SK-N-MC (cell line): ENCODE results near the gene FRMD4A.
"Not testable (repeated sequence)": the region's sequence is repeated elsewhere in the genome, so short reads cannot be mapped to it uniquely, and the experiment has no call there.

Experiments
- DNase-seq: peaks from one replicate; pipeline ENCODE4 v3.0.0-alpha.2; 2011; ENCODE audit warnings: low read depth, low spot score
- H3K27ac ChIP-seq: fragments of 200-600 bp; sonication (generic); 2 replicates; pipeline ENCODE4 v1.5.1; 2016; ENCODE audit warnings: mixed run types
- H3K36me3 ChIP-seq: fragments of 200-600 bp; sonication (generic); 2 replicates; pipeline ENCODE4 v1.6.1; 2017; ENCODE audit warnings: antibody characterized with exemption, low read length, mixed read lengths; ENCODE audit not compliant: insufficient read depth
- H3K4me3 ChIP-seq: fragments of 200-600 bp; sonication (generic); 2 replicates; pipeline ENCODE4 v1.5.1; 2016
- H3K9ac ChIP-seq: fragments of 200-600 bp; sonication (generic); 2 replicates; pipeline ENCODE4 v1.8.0; 2017; ENCODE audit warnings: mixed run types, mixed read lengths; ENCODE audit not compliant: insufficient read length
- H3K9me3 ChIP-seq: fragments of 200-600 bp; sonication (generic); 2 replicates; pipeline ENCODE4 v1.6.1; 2017; ENCODE audit warnings: low read depth, mild to moderate bottlenecking, antibody characterized with exemption, low read length, moderate library complexity, mixed read lengths
- EZH2 ChIP-seq: fragments of 200-600 bp; sonication (generic); IDR thresholded peaks from one replicate; pipeline ENCODE4 v1.6.1; 2017; ENCODE audit warnings: antibody characterized with exemption
- FOXP2 ChIP-seq: optimal IDR thresholded peaks from 2 replicates; pipeline ENCODE3; 2011; ENCODE audit warnings: mild to moderate bottlenecking, moderate library complexity; ENCODE audit not compliant: insufficient read depth; ENCODE audit errors: extremely low read length, control extremely low read depth
- POLR2AphosphoS5 ChIP-seq: IDR thresholded peaks from 2 replicates; pipeline ENCODE4 v1.6.1; 2012; ENCODE audit warnings: mild to moderate bottlenecking, low read depth, low read length, borderline replicate concordance

The FRMD4A gene

GRCh38 chr10:13868528-13869294 is 462.0 kb downstream of the FRMD4A start:
- no peak overlapping the region for H3K9ac ChIP-seq
- no peak overlapping the region for H3K27ac ChIP-seq
- no peak for DNase-seq
- H3K4me3 ChIP-seq = no peak overlapping the region
- H3K9me3 ChIP-seq = no peaks in the 10 kb centered on the region
- TF ChIP-seq FOXP2 = no peak
- TF ChIP-seq EZH2 = no peak
- no peak for TF ChIP-seq POLR2AphosphoS5
- no peaks in the 10 kb centered on the region for H3K36me3 ChIP-seq

- TF ChIP-seq EZH2 (no peak), FOXP2 (no peak), POLR2AphosphoS5 (no peak)
- Histone ChIP-seq H3K36me3 (no peaks in the 10 kb centered on the region), H3K27ac (no peak overlapping the region), H3K9me3 (no peaks in the 10 kb centered on the region), H3K9ac (no peak overlapping the region), H3K4me3 (no peak overlapping the region)
- no peak for DNase-seq
Observed at GRCh38 chr10:13867822-13868221, 462.9 kb downstream of the FRMD4A start.

- no peaks in the 10 kb centered on the region for H3K36me3 ChIP-seq
- H3K4me3 ChIP-seq = no peak overlapping the region
- no peak overlapping the region for H3K27ac ChIP-seq
- no peak for TF ChIP-seq POLR2AphosphoS5
- no peak for TF ChIP-seq EZH2
- no peak for TF ChIP-seq FOXP2
- DNase-seq = no peak
- H3K9me3 ChIP-seq = no peaks in the 10 kb centered on the region
- no peak overlapping the region for H3K9ac ChIP-seq
Observed at GRCh38 chr10:13865758-13866491, 464.8 kb downstream of the FRMD4A start.

DNA sequence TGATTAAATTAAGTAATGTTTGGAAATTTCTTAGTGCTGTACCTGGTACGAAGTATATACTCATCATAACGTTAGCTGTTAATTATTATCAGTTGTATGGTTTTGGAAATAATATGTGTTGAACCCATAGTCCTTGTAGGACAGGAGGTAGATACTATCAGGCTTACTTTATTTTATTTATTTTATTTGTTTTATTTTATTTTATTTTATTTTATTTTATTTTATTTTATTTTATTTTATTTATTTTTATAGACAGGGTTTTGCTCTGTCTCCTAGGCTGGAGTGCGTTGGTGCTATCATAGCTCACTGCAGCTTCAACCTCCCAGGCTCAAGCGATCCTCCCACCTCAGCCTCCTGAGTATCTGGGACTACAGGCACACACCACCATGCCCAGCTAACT is 465.5 kb downstream of the FRMD4A start:
- H3K27ac ChIP-seq, H3K9me3 ChIP-seq, H3K9ac ChIP-seq, H3K36me3 ChIP-seq, H3K4me3 ChIP-seq, DNase-seq: not testable (repeated sequence)

GRCh38 chr10:13862546-13863233 is 468.0 kb downstream of the FRMD4A start:
- no peak overlapping the region for H3K4me3 ChIP-seq
- no peaks in the 10 kb centered on the region for H3K36me3 ChIP-seq
- TF ChIP-seq POLR2AphosphoS5 (no peak), FOXP2 (no peak), EZH2 (no peak)
- H3K27ac ChIP-seq = no peak overlapping the region
- no peaks in the 10 kb centered on the region for H3K9me3 ChIP-seq
- H3K9ac ChIP-seq = no peak overlapping the region
- DNase-seq = no peak

DNA sequence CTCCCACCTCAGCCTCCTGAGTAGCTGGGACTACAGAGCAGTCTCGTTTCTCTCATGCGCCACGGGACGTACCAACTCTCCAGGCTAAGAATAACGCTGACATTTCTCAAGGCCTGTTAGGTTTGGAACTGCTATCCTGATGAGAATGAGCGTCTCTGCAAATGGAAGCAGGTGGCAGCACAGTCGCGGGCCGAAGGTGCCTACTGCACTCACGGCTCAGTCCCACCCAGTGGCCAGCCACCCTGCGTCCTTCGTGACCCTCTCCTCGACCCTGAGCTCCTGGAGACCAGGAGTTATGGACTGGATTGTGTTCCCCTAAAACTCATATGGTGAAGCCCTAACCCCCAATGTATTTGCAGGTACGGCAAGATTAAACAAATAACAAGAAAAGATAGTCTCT is 469.8 kb downstream of the FRMD4A start:
- no peak overlapping the region for H3K9ac ChIP-seq
- no peak for DNase-seq
- H3K27ac ChIP-seq = no peak overlapping the region
- H3K36me3 ChIP-seq = no peaks in the 10 kb centered on the region
- no peak overlapping the region for H3K4me3 ChIP-seq
- H3K9me3 ChIP-seq = no peaks in the 10 kb centered on the region
- TF ChIP-seq FOXP2 = no peak
- TF ChIP-seq POLR2AphosphoS5 = no peak
- TF ChIP-seq EZH2 = no peak

GRCh38 chr10:13859979-13860654 is 470.6 kb downstream of the FRMD4A start:
- TF ChIP-seq POLR2AphosphoS5 (no peak), EZH2 (no peak), FOXP2 (no peak)
- Histone ChIP-seq H3K9ac (no peak overlapping the region), H3K27ac (no peak overlapping the region), H3K9me3 (no peaks in the 10 kb centered on the region), H3K4me3 (no peak overlapping the region), H3K36me3 (no peaks in the 10 kb centered on the region)
- no peak for DNase-seq

GRCh38 chr10:13858709-13859108 is 472.0 kb downstream of the FRMD4A start:
- TF ChIP-seq FOXP2 (no peak), EZH2 (no peak)
- H3K9me3 ChIP-seq = no peaks in the 10 kb centered on the region
- H3K4me3 ChIP-seq = no peak overlapping the region
- no peak overlapping the region for H3K27ac ChIP-seq
- no peak for DNase-seq
- no peaks in the 10 kb centered on the region for H3K36me3 ChIP-seq
- H3K9ac ChIP-seq = no peak overlapping the region
